SJCRH30 (cell line): ENCODE results near the gene SHISA6. TPM values are rescaled to one million over a fixed set of nuclear protein-coding genes. Genes with fewer than 3 reads are reported as not detected.

Experiments used
- DNase-seq, 2 experiments: peaks; one replicate each; pipeline ENCODE4 v3.0.0-alpha.2; 2015 to 2020
- H3K27ac ChIP-seq: fragments of 250-450 bp; sonication (Bioruptor Pico); 2 replicates; pipeline ENCODE4 v1.5.1; 2020; ENCODE audit warnings: mild to moderate bottlenecking, moderate library complexity
- H3K27me3 ChIP-seq: fragments of 250-450 bp; sonication (Bioruptor Pico); 2 replicates; pipeline ENCODE4 v1.5.1; 2020; ENCODE audit warnings: mild to moderate bottlenecking, moderate library complexity
- H3K36me3 ChIP-seq: fragments of 250-450 bp; sonication (Bioruptor Pico); 2 replicates; pipeline ENCODE4 v1.5.1; 2020; ENCODE audit warnings: mild to moderate bottlenecking, moderate library complexity
- H3K4me1 ChIP-seq: fragments of 250-450 bp; sonication (Bioruptor Pico); 2 replicates; pipeline ENCODE4 v1.5.1; 2020; ENCODE audit warnings: mild to moderate bottlenecking, moderate library complexity
- H3K4me3 ChIP-seq: fragments of 250-450 bp; sonication (Bioruptor Pico); 2 replicates; pipeline ENCODE4 v1.5.1; 2020; ENCODE audit warnings: mild to moderate bottlenecking, moderate library complexity
- H3K9me3 ChIP-seq: fragments of 250-450 bp; sonication (Bioruptor Pico); replicated peaks from 2 replicates; pipeline ENCODE4 v1.5.1; 2020; ENCODE audit warnings: mild to moderate bottlenecking, moderate library complexity
- total RNA-seq: library from RNA; depleted of rRNA; stranded (reverse); fragments of >200 nt; shearing (Covaris generic); gene quantifications from 2 replicates; pipeline ENCODE4 v1.2.3, GENCODE V29; 2014

The SHISA6 gene
- total RNA-seq, 1 experiment from 2014 or later: not detected

DNA sequence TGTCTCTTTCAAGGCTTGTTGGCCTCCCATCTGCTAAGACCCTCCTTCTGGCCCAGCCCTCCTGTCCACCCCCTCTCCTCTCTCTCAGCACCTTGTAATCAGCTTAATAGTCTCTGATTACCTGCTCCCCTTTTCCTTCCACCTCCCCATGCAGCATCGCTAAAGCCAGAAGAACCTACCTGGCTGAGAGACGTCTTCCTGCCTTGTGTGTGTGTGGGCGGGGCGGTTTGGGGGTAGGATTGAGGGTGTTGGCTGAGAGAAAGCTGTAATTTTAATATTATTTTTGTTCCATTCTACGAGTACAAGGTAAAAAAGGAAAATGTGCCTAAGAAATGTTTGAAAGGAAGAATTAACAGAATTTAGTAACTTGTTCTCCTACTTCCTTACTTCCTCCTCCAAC, 360.6 kb downstream of the SHISA6 start:
- no peak for DNase-seq
- H3K27me3 ChIP-seq: no peaks in the 10 kb centered on the region
- no peak overlapping the region for H3K4me3 ChIP-seq
- H3K4me1 ChIP-seq: no peaks in the 10 kb centered on the region
- no peaks in the 10 kb centered on the region for H3K36me3 ChIP-seq
- no peaks in the 10 kb centered on the region for H3K9me3 ChIP-seq
- no peak overlapping the region for H3K27ac ChIP-seq

DNA sequence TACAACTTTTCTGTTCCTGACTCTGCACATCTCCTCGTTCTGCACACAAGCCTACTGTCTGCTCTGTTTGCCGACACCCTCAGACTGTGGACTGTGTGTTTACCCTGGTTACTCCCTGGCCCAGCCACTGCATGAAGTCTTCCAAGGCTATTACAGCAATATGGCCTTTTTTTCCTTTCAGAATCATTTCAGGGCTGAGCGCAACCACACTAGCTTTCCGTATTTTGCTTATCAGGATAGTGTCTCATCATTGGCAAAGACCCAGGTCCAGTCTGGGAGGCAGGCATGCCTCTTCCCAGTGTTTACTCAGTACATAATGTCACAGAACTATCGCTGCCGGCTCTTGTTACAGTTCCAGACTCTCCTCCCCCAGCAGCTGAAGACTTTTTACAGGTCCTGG, 367.4 kb downstream of the SHISA6 start:
- no peaks in the 10 kb centered on the region for H3K36me3 ChIP-seq
- H3K27ac ChIP-seq: no peak overlapping the region
- peak; percentile 49 to 68 for DNase-seq

DNA sequence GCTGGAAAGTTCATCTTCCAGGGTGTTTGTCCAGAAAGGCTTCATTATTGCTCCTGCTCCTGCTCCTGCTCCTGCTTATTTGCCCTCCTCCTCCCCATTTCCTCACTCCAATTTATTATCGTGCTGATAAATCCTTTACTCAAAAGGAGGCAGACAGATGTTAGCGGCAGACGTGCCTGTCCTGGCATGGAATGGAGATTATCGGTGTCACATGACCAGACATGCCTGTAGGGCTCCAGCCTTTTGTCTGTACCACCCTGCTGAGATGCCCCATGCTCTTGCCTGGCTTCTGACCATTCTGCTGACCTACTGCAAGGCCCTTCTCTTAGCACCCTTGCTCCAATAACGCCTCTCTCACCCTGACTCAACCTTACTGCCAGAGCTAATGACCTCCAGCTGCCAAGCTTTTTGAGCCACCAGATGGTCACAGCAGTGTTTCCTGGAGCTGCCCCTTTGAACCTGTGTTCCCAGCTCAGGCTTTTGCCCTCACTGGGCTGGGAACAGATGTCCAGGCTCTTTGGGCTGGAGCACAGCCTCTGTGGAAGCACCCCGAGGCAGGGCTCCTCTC, 370.1 kb downstream of the SHISA6 start:
- H3K27ac ChIP-seq: no peak overlapping the region
- no peak overlapping the region for H3K4me3 ChIP-seq
- no peak for DNase-seq
- no peaks in the 10 kb centered on the region for H3K9me3 ChIP-seq
- H3K36me3 ChIP-seq: no peaks in the 10 kb centered on the region
- H3K27me3 ChIP-seq: no peaks in the 10 kb centered on the region
- no peaks in the 10 kb centered on the region for H3K4me1 ChIP-seq

More for the DNA sequence above, 367.4 kb downstream of the SHISA6 start:
- Histone ChIP-seq H3K4me3 (no peak overlapping the region), H3K27me3 (no peaks in the 10 kb centered on the region), H3K4me1 (no peaks in the 10 kb centered on the region), H3K9me3 (no peaks in the 10 kb centered on the region)

DNA sequence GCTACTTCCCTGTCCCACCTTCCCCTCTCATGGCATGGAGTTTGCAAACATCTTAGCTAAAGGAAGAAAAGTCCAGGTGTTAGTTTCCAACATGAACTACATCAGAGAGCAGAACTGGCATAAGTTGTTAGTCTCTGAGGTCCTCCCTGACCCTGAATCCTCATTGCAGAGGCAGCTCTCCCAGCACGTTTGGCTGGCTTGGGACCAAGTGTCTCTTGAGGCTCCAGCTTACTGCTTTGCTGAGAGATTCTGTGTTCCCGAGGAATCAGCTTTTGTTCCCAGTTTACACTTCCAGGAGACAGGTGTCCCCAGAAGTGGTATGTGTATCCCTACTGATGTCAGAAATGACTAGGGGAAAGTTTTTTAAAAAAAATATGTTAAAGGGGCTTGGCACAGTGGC, 371.9 kb downstream of the SHISA6 start:
- DNase-seq: no peak
- no peak overlapping the region for H3K27ac ChIP-seq
- no peaks in the 10 kb centered on the region for H3K9me3 ChIP-seq
- no peaks in the 10 kb centered on the region for H3K36me3 ChIP-seq
- no peaks in the 10 kb centered on the region for H3K4me1 ChIP-seq
- no peaks in the 10 kb centered on the region for H3K27me3 ChIP-seq
- H3K4me3 ChIP-seq: no peak overlapping the region
